Hematopoietic multipotent progenitor cell treated with erythropoietin and hydrocortisone succinate and interleukin-3 and kit ligand, for 8 days (in vitro differentiated cells): ENCODE measurements around the gene CISD2.
"Not testable (repeated sequence)": the region's sequence is repeated elsewhere in the genome, so short reads cannot be mapped to it uniquely, and the experiment has no call there.

Experiments used
- DNase-seq: peaks from one replicate; pipeline ENCODE4 v3.0.0-alpha.2; 2015

The CISD2 gene

GRCh38 chr4:102935716-102936115 lies 66.9 kb downstream of the CISD2 start:
- no peak for DNase-seq

GRCh38 chr4:102938063-102938462 lies 69.3 kb downstream of the CISD2 start:
- not testable (repeated sequence) for DNase-seq
